Central memory CD4-positive, alpha-beta T cell (primary cell): Measurements from ENCODE around the gene UBL7.
A peak's percentile ranks its signal among the peaks of the same experiment; 100 is the strongest.

Source experiments
- DNase-seq: peaks from one replicate; pipeline ENCODE4 v3.0.0; 2022

UBL7 gene

DNA sequence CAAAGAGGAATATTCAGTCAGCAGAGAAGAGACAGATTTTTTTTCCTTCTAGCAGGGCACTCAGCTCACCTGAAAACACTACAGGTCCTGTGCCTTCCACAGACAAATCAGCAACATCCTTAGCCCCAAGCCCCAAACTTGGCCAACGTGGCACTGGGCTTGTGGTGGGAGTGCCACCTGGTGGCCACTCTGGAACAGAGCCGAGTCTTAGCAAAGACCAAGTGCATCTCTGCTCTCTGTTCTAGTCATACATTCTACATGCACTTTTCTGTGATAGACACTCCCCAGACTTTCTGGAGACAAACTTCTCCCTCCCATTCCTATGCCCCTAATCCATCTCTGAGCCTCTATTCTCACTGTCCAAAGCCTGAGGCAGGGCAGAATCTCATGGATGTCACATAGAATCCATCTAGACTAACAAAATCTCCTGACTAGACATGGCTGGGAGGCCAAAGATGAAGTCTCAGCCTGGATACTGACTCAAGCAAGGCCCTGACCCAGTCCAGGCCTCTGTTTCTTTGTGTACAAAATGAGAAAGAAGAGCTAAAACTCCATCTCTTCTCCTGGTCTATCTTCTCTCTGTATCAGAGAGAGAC is 22.1 kb downstream of the UBL7 start:
- DNase-seq: peak; percentile 55

GRCh38 chr15:74438206-74438605 is 22.8 kb downstream of the UBL7 start:
- DNase-seq: no peak

DNA sequence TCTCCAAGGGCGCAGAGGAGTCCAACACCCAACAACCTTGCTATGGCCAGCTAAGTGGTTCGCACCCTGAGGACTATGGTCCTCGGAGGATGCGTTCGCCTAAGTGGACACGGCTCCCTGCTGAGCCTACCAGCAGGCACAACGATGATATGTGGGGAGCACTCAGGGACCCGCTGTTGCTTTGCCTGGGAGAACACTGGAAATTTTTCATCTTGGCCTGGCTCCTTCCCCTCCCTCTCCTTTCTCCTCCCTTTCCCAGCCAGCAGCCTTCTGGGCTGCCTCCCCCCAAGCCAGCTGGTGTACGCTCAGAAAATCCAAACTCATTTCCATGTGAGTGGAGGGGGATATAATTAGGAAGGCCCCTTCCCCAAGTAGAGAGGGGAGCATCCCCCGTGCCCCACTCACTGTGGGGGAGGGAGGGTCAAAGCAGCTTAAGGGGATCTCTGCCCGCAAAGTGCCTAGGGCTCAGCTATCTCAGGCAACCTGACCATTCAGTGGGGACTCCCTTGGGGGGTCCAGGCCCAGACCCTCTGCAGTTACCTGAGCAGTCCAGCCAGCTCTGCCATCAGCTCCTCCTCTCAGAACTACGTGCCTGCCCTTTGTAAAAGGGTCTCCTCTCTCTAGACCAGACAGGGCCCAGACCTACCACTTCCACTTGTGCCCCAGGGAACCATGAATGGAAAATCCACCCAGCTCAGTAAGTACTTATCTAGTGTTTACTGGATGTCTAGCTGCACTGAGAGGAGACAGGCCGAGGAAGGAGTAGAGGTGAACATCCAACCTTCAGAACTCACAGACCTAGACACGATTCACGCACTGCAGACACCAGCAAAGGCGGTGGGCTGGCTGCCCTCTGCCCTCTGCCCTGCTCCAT is 26.5 kb downstream of the UBL7 start:
- DNase-seq: no peak

DNA sequence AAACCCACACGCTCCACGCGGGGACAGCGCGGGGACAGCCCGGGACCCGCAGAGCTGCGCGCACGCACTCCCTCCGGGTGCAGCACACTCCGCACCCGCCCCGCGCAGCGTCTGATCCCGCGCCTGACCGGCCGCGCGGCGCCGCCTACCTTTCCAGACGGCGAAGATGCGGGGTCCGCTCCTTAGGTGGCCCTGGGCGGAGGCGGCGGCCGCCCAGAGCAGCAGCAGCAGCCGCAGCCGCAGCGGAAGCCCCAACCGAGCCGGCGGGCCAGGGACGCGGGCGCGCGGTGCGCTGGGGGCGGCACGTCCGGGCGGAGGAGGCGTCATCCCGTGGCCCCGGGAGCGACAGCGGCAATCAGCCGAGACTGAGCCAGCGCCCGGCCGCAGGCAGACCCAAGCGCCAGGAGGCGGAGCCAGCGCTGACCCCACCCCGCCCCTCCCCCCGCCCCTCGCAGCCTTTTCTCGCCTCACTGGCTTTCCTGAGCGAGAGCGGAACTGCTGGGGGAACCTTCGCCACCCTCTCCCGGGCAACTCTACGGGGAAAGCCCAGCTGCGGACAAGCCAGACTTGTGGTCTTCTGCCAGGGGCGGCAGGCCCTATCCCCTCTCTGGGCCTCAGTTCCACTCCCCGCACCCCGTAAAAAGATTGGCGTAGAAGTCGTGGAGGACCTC is 27.2 kb downstream of the UBL7 start, which contains the start of gene SEMA7A:
TSS of gene SEMA7A (minus strand) at position 367 of the 671 bp plus-strand sequence. CDS start at position 327, 40 bp downstream.
- peak; percentile 55 for DNase-seq

- no peak for DNase-seq
Measured at GRCh38 chr15:74432968-74433591, 27.9 kb downstream of the UBL7 start.

DNA sequence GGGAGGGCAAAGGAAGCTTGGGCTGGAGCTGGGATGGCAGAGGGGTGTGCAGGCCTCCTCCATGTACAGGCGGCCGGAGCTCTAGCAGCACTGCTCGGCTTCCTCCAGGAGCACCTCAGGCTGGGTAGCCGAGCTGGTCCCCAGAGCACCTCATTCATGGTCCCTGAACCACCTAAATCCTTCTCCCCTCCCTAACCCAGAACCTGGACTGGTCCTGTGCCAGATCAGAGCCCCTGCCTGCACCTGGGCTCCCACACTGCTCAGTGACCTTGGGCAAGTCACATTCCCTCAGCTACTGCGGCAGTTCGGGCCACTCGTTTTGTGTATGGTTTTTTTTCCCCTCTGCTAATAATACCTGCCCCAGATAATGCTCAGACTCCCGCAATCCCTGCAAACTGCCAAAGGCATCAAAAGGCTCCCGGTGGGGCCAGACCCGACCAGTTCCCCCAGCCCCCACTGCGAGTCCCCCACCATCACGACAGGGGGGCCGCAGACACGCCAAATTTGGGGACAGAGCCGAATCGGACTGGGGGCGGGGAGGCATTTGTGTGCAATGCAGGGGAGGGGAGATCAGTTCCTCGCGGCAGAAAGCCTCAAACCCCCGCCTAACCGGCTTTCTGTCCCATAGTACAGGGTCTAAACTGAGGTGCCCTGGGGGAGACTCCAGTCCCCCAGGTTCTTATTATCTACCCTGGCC is 28.5 kb downstream of the UBL7 start:
- no peak for DNase-seq

GRCh38 chr15:74431645-74432044 is 29.3 kb downstream of the UBL7 start:
- no peak for DNase-seq

DNA sequence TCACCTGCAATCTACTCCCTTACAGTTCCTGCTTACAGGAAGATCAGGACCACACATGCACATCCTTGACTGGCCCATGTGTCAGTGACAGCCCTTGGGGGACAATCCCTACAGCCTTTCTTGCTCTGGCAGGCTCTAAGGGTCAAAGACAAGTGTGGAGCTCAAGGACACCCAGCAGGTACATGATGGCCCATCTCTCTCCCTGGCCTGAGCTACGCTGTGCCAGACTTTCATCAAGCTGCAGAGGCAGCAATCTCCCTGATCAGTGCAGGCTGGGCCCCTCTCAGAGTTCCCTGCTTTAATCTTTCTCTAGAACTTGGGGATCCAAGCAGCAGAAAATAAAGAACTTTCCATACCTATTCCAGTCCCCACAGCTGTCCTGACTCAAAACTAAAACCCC is 29.8 kb downstream of the UBL7 start:
- DNase-seq: no peak

DNA sequence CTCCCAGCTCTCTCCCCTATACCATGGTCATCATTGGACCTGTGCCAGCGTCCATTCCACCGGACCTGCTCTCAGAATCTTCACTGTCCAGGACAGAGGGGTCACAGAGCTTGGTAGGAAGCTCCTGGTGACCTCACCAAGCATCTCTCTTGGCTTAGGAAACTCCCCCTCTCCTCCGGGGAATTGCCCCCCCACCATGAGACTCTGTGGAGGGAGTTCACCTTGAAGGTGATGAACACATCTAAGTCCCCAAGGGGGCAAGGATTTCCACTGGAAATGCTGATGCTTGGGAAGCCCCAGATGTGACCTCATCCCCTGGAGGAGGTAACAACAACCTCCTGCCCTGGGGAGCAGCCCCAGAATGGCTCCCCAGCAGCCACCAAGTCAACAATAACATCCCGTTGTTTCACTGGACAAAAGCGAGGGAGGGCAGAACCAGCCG is 30.4 kb downstream of the UBL7 start:
- DNase-seq: no peak

- DNase-seq: no peak
Measured at GRCh38 chr15:74429781-74430400, 31.1 kb downstream of the UBL7 start.

- no peak for DNase-seq
Measured at GRCh38 chr15:74428970-74429780, 31.8 kb downstream of the UBL7 start.

- DNase-seq: no peak
Measured at GRCh38 chr15:74428442-74428787, 32.5 kb downstream of the UBL7 start.

- DNase-seq: no peak
Measured at GRCh38 chr15:74427607-74428441, 33.1 kb downstream of the UBL7 start.

GRCh38 chr15:74426404-74427281 is 34.3 kb downstream of the UBL7 start:
- DNase-seq: no peak

DNA sequence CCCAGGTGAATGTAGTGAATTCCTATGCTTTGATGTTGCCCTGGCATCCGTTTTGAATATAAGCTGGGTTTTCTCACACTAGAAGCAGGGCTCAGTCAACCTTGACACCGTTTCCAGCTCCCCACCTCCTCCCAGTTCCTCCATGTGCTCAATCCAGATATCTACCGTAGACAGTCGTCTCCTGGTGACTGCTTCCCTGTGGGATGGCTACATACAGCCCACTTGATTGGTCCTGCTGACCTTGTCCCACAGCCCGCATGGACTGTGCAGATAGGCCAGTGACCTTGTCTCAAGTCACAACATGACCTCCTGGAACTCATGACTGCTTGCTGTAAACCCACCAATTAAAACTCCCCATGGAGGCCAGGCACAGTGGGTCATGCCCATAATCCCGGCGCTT is 35.3 kb downstream of the UBL7 start:
- no peak for DNase-seq

DNA sequence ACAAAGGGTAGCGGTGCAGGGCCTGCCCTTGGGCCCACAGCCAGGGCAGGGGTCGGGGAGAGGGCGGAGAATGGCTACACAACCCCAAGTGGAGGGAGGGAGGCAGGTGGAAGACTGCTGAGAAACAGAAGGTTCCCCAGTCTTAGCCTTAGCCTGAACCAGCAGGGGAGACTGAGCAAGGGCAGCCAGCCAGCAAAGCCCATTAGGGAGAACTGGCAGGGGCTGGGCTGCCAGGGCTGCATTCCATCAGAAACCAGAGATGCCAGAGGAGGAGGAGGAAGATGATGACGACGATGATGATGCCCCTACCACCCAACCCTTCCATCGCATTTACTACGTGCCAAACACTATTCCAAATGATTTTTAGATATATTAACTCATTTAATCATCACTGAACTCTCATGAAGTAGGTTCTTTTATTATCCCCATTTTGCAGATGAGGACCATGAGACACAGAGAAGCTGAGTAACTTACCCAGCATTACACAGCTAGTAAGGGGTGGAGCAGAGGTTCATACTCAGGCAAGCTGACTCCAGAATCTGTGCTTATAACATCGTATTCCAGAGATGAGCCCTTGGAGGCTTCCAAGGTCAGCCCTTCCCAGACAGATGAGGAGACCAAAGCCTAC is 35.9 kb downstream of the UBL7 start:
- no peak for DNase-seq

DNA sequence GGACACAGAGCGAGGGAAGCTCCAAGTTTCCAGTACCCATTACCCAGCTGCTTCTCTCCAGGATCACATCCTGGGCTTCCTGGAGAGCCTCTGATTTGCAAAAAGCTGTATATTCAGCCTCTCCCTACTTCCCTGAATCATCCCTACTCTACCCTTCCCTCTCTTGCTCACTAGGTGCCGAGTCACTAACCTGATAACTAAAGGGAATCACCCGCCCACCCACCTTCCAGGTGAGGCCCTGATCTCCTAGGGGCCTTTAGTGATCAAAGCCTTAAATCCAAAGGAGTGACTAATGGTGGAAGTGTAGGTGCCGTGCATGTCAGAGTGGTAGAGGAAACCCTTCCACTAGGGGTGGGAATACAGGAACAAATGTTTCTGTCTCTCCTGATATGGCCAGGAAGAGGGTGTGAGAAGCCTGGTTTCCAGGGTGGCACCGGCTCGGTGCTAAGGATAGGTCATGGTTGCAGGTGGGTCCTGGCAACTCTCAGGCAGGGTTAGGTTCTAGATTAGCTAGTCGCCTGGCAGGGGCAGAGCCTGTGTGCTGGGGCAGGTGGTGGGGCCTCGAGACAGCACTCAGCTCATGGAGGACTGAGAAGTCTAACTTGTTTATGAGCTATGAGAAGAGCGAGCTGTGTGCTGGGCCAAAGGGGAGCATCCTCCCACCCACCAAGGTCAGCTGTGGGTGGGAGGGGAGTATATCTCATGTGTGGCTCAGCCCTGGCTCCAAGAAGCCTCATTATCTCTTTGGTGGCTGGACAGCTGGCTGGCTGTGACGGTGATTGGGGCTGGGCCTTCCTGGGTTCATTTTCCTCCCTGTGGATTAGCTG is 37.3 kb downstream of the UBL7 start:
- no peak for DNase-seq
